IMR-90 (cell line): ENCODE data around the gene RERE.

Experiments
- BHLHE40 ChIP-seq: fragments of 150-350 bp; IDR thresholded peaks from 2 replicates; pipeline ENCODE4 v1.6.1; 2016; ENCODE audit warnings: mild to moderate bottlenecking, low read depth, low read length
- CEBPB ChIP-seq: IDR thresholded peaks from 2 replicates; pipeline ENCODE4 v1.6.1; 2012; ENCODE audit warnings: low read depth, low read length, improper control_type of control experiment
- CHD1 ChIP-seq: IDR thresholded peaks from 2 replicates; pipeline ENCODE4 v1.6.1; 2012; ENCODE audit warnings: low read depth, low read length, improper control_type of control experiment
- CTCF ChIP-seq: conservative IDR thresholded peaks from 2 replicates; pipeline ENCODE4 v1.5.1; 2012; ENCODE audit warnings: mild to moderate bottlenecking, low read depth, low read length, improper control_type of control experiment
- FOS ChIP-seq: fragments of 150-350 bp; IDR thresholded peaks from 2 replicates; pipeline ENCODE4 v1.6.1; 2016; ENCODE audit warnings: low read depth, low read length
- MAZ ChIP-seq: IDR thresholded peaks from 2 replicates; pipeline ENCODE4 v1.6.1; 2012; ENCODE audit warnings: low read depth, mild to moderate bottlenecking, low read length, improper control_type of control experiment, moderate library complexity, borderline replicate concordance
- MXI1 ChIP-seq: IDR thresholded peaks from 2 replicates; pipeline ENCODE4 v1.6.1; 2012; ENCODE audit warnings: low read depth, mild to moderate bottlenecking, low read length, moderate library complexity, borderline replicate concordance
- POLR2A ChIP-seq: IDR thresholded peaks from 2 replicates; pipeline ENCODE4 v1.6.1; 2012; ENCODE audit warnings: mild to moderate bottlenecking, low read depth, low read length
- RAD21 ChIP-seq: IDR thresholded peaks from 2 replicates; pipeline ENCODE4 v1.6.1; 2012; ENCODE audit warnings: low read length, improper control_type of control experiment
- RCOR1 ChIP-seq: IDR thresholded peaks from 2 replicates; pipeline ENCODE4 v1.6.1; 2012; ENCODE audit warnings: mild to moderate bottlenecking, low read length, improper control_type of control experiment; ENCODE audit not compliant: insufficient replicate concordance
- RFX5 ChIP-seq: IDR thresholded peaks from 2 replicates; pipeline ENCODE4 v1.8.0; 2012; ENCODE audit warnings: low read depth, mild to moderate bottlenecking, low read length, moderate library complexity
- SMC3 ChIP-seq: fragments of 150-350 bp; IDR thresholded peaks from 2 replicates; pipeline ENCODE4 v1.6.1; 2016; ENCODE audit warnings: low read depth, mild to moderate bottlenecking, antibody characterized with exemption, low read length, moderate library complexity
- USF2 ChIP-seq: fragments of 150-350 bp; IDR thresholded peaks from 2 replicates; pipeline ENCODE4 v1.6.1; 2017; ENCODE audit warnings: mild to moderate bottlenecking, antibody characterized with exemption, low read length, low read depth
- TF ChIP-seq, protein P1 (sequence below): fragments of 150-350 bp; IDR thresholded peaks from 2 replicates; pipeline ENCODE4 v1.6.1; 2016; ENCODE audit warnings: low read depth, mild to moderate bottlenecking, low read length, moderate library complexity, borderline replicate concordance

DNA sequence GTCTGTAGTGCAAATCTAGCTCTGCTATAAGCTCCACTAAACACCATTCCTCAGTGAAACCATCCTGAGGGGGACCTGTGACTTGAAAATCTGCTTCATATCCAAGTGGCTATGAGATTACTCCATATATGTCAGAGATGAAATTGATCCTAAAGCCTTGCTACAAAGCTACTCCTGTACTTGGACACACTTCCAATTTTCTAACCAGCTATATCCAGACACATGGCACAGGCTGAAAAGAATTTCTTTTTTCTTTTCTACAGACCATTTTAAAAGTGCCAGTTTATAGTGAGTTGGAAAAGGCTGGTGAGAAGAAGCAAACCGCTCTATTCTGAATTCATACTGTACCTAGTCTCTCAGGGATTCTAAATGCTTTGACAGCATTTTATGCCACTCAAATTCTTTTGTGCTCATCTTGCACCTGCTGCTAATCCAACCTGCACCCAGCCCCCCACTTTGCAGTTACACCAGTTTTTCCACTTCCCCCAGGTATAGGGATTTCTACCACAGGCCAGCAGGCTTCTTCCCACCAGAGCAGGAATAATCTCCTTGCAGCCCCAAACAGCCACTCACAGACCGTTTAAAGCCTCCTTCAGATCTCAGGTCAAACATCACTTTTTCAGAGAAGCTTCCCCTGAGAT is 112.5 kb downstream of the RERE start:
- TF ChIP-seq CTCF (no peak), USF2 (no peak), POLR2A (no peak), RFX5 (no peak), CEBPB (no peak), BHLHE40 (no peak), RAD21 (no peak), MAZ (no peak), RCOR1 (no peak), SMC3 (no peak), FOS (no peak), MXI1 (no peak), CHD1 (no peak)
- TF ChIP-seq, protein P1, sequence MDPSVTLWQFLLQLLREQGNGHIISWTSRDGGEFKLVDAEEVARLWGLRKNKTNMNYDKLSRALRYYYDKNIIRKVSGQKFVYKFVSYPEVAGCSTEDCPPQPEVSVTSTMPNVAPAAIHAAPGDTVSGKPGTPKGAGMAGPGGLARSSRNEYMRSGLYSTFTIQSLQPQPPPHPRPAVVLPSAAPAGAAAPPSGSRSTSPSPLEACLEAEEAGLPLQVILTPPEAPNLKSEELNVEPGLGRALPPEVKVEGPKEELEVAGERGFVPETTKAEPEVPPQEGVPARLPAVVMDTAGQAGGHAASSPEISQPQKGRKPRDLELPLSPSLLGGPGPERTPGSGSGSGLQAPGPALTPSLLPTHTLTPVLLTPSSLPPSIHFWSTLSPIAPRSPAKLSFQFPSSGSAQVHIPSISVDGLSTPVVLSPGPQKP, result no peak
